WTC11 (cell line): ENCODE data around the gene DHRSX. TPM values are rescaled to one million over a fixed set of nuclear protein-coding genes. Genes with fewer than 3 reads are reported as not detected.

Source experiments
- ATAC-seq: fragments of 200-7000 bp; cut with Tn5 transposase; 2 replicates; pipeline ENCODE4 v1.10.0; 2021; ENCODE audit warnings: mild to moderate bottlenecking, moderate library complexity
- CTCF ChIA-PET: fragments of 300-600 bp; sonication (Branson Sonifier 250); formaldehyde crosslinking; loops from one replicate; lab custom pipeline; 2021; ENCODE audit warnings: antibody characterized with exemption; lab: Charles Lee
- POLR2A ChIA-PET: fragments of 350-600 bp; sonication (Branson Sonifier 250); formaldehyde crosslinking; loops from one replicate; lab custom pipeline; 2021; ENCODE audit warnings: antibody characterized with exemption; lab: Charles Lee
- DNase-seq: peaks from one replicate; pipeline ENCODE4 v3.0.0; 2021; ENCODE audit warnings: low spot score
- H3K27ac Mint-ChIP-seq: 2 replicates; pipeline ENCODE4 v1.8.0; 2021; ENCODE audit warnings: mixed read lengths
- H3K27me3 Mint-ChIP-seq: 2 replicates; pipeline ENCODE4 v1.8.0; 2021; ENCODE audit warnings: low read depth, mild to moderate bottlenecking, moderate library complexity, mixed read lengths
- H3K36me3 Mint-ChIP-seq: 2 replicates; pipeline ENCODE4 v1.8.0; 2021; ENCODE audit warnings: mixed read lengths
- H3K4me1 Mint-ChIP-seq: 2 replicates; pipeline ENCODE4 v1.8.0; 2022; ENCODE audit warnings: mixed read lengths
- H3K4me3 Mint-ChIP-seq: 2 replicates; pipeline ENCODE4 v1.8.0; 2021; ENCODE audit warnings: mild to moderate bottlenecking, moderate library complexity, mixed read lengths
- H3K9me3 Mint-ChIP-seq: 2 replicates; pipeline ENCODE4 v1.8.0; 2021; ENCODE audit warnings: mixed read lengths
- CREM ChIP-seq: sonication (generic); formaldehyde crosslinking; IDR thresholded peaks from 2 replicates; pipeline ENCODE4 v1.8.1; 2022; ENCODE audit warnings: mild to moderate bottlenecking, missing genetic modification reagents, moderate library complexity
- ETV6 ChIP-seq: sonication (generic); formaldehyde crosslinking; IDR thresholded peaks from 2 replicates; pipeline ENCODE4 v1.8.1; 2022; ENCODE audit warnings: mild to moderate bottlenecking, missing genetic modification reagents
- FOXP4 ChIP-seq: sonication (generic); formaldehyde crosslinking; IDR thresholded peaks from 2 replicates; pipeline ENCODE4 v1.8.0; 2022; ENCODE audit warnings: mild to moderate bottlenecking, missing genetic modification reagents
- GRHL2 ChIP-seq: fragments of 250-450 bp; sonication (Bioruptor Pico); IDR thresholded peaks from 2 replicates; pipeline ENCODE4 v1.8.0; 2022; ENCODE audit warnings: mild to moderate bottlenecking, moderate library complexity; ENCODE audit not compliant: insufficient replicate concordance, severe bottlenecking
- GTF2I ChIP-seq: fragments of 250-450 bp; sonication (Bioruptor Pico); conservative IDR thresholded peaks from 2 replicates; pipeline ENCODE4 v1.4.0; 2021; ENCODE audit warnings: mild to moderate bottlenecking
- JUN ChIP-seq: sonication (generic); formaldehyde crosslinking; IDR thresholded peaks from 2 replicates; pipeline ENCODE4 v1.8.0; 2023; ENCODE audit warnings: mild to moderate bottlenecking, missing genetic modification reagents
- KAT7 ChIP-seq: sonication (generic); formaldehyde crosslinking; IDR thresholded peaks from 2 replicates; pipeline ENCODE4 v1.8.1; 2023; ENCODE audit warnings: missing genetic modification reagents, mild to moderate bottlenecking, borderline replicate concordance
- MYBL2 ChIP-seq: sonication (generic); formaldehyde crosslinking; IDR thresholded peaks from 2 replicates; pipeline ENCODE4 v1.8.1; 2023; ENCODE audit warnings: mild to moderate bottlenecking, moderate library complexity, missing genetic modification reagents
- NFYB ChIP-seq: sonication (generic); formaldehyde crosslinking; conservative IDR thresholded peaks from 2 replicates; pipeline ENCODE4 v1.8.0; 2022; ENCODE audit warnings: low read depth, missing genetic modification reagents
- TCF7 ChIP-seq: sonication (generic); formaldehyde crosslinking; IDR thresholded peaks from 2 replicates; pipeline ENCODE4 v1.8.0; 2022; ENCODE audit warnings: mild to moderate bottlenecking, low read depth, missing genetic modification reagents, moderate library complexity
- TP53 ChIP-seq: sonication (generic); formaldehyde crosslinking; IDR thresholded peaks from 2 replicates; pipeline ENCODE4 v1.8.1; 2023; ENCODE audit warnings: mild to moderate bottlenecking, missing genetic modification reagents
- USF1 ChIP-seq: sonication (generic); formaldehyde crosslinking; IDR thresholded peaks from 2 replicates; pipeline ENCODE4 v1.8.0; 2022; ENCODE audit warnings: mild to moderate bottlenecking, missing genetic modification reagents
- ZBTB43 ChIP-seq: sonication (generic); formaldehyde crosslinking; IDR thresholded peaks from 2 replicates; pipeline ENCODE4 v1.8.1; 2023; ENCODE audit warnings: mild to moderate bottlenecking, missing genetic modification reagents
- ZNF423 ChIP-seq: fragments of 250-450 bp; sonication (Bioruptor Pico); IDR thresholded peaks from 2 replicates; pipeline ENCODE4 v2.1.2; 2022; ENCODE audit warnings: mild to moderate bottlenecking, moderate library complexity
- ZNF671 ChIP-seq: fragments of 250-450 bp; sonication (Bioruptor Pico); IDR thresholded peaks from 2 replicates; pipeline ENCODE4 v1.8.0; 2021; ENCODE audit warnings: mild to moderate bottlenecking
- ZSCAN18 ChIP-seq: fragments of 250-450 bp; sonication (Bioruptor Pico); IDR thresholded peaks from 2 replicates; pipeline ENCODE4 v2.1.2; 2022; ENCODE audit warnings: mild to moderate bottlenecking, moderate library complexity
- total RNA-seq: library from RNA; stranded (reverse); gene quantifications from 3 replicates; pipeline ENCODE4 v1.2.3, GENCODE V29; 2021
- TF ChIP-seq, protein P1 (sequence below): fragments of 250-450 bp; sonication (Bioruptor Pico); conservative IDR thresholded peaks from 2 replicates; pipeline ENCODE4 v1.9.0; 2021; ENCODE audit warnings: mild to moderate bottlenecking
- TF ChIP-seq, protein P2 (sequence below): sonication (generic); formaldehyde crosslinking; IDR thresholded peaks from 2 replicates; pipeline ENCODE4 v1.8.1; 2023; ENCODE audit warnings: mild to moderate bottlenecking, missing genetic modification reagents
- TF ChIP-seq, protein P3 (sequence below): sonication (generic); formaldehyde crosslinking; conservative IDR thresholded peaks from 2 replicates; pipeline ENCODE4 v1.8.1; 2023; ENCODE audit warnings: mild to moderate bottlenecking, low read depth, missing genetic modification reagents, moderate library complexity
- TF ChIP-seq, protein P4 (sequence below): sonication (generic); formaldehyde crosslinking; IDR thresholded peaks from 2 replicates; pipeline ENCODE4 v1.8.1; 2022; ENCODE audit warnings: low read depth, mild to moderate bottlenecking, moderate library complexity, missing genetic modification reagents, borderline replicate concordance

The DHRSX gene
- total RNA-seq, 1 experiment from 2014 or later, result 28.2 TPM

DNA sequence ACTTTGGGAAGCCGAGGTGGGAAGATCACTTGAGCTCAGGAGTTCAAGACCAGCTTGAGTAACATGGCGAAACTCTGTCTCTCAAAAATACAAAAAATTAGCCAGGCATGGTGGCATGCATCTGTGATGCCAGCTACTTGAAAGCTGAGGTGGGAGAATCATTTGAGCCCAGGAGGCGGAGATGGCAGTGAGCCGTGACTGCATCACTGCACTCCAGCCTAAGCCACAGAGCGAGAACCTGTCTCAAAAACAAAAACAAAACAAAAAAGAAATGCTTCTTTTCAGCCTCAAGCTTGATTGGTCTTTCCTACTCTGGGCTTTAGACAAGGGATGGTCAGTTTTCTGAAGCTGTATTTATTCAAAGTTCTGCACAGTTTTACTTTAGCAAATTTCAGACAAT lies 15.8 kb upstream of the DHRSX start (continued):
- TF ChIP-seq TCF7 (CRISPR knock-in tag) (no peak), GTF2I (CRISPR knock-in tag) (no peak), USF1 (CRISPR knock-in tag) (no peak), ETV6 (no peak), FOXP4 (CRISPR knock-in tag) (no peak), ZNF423 (CRISPR knock-in tag) (no peak), GRHL2 (CRISPR knock-in tag) (no peak), MYBL2 (no peak), ZBTB43 (no peak)
- TF ChIP-seq, protein P1, sequence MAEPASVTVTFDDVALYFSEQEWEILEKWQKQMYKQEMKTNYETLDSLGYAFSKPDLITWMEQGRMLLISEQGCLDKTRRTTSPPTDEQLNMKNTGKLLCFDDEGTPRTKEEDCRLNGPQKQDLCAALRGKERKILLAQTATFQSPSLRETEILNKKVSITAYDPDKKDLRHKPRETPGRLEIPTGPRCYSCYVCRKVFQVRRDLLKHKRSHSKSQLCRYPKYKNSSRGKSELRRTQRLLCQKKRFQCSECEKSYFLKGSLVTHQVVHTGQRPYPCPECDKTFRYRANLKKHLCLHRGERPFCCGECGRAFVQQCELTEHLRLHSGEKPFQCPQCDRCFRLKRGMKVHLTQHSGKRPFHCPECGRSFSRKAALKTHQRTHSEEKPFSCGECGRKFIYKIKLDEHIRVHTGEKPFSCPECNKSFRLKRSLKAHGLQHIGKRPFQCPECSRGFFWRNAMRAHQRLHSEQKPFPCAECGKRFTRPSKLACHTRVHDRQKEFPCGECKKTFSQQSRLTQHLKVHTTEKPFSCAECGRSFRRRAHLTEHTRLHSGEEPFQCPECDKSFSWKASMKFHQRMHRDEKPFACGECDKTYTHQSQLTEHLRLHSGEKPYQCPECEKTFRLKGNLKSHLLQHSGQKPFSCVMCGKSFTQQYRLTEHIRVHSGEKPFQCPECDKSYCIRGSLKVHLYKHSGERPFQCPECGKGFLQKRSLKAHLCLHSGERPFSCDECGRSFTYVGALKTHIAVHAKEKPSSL (CRISPR knock-in tag), result no peak
- TF ChIP-seq, all 79 proteins: peak for 0

- DNase-seq, result no peak
- TF ChIP-seq KAT7 (CRISPR knock-in tag) (no peak), ZSCAN18 (CRISPR knock-in tag) (no peak), CREM (no peak), JUN (CRISPR knock-in tag) (no peak), GTF2I (CRISPR knock-in tag) (no peak), FOXP4 (CRISPR knock-in tag) (no peak), ETV6 (no peak), ZNF671 (CRISPR knock-in tag) (no peak), TP53 (no peak), NFYB (CRISPR knock-in tag) (no peak)
- TF ChIP-seq, protein P2, sequence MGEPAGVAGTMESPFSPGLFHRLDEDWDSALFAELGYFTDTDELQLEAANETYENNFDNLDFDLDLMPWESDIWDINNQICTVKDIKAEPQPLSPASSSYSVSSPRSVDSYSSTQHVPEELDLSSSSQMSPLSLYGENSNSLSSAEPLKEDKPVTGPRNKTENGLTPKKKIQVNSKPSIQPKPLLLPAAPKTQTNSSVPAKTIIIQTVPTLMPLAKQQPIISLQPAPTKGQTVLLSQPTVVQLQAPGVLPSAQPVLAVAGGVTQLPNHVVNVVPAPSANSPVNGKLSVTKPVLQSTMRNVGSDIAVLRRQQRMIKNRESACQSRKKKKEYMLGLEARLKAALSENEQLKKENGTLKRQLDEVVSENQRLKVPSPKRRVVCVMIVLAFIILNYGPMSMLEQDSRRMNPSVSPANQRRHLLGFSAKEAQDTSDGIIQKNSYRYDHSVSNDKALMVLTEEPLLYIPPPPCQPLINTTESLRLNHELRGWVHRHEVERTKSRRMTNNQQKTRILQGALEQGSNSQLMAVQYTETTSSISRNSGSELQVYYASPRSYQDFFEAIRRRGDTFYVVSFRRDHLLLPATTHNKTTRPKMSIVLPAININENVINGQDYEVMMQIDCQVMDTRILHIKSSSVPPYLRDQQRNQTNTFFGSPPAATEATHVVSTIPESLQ, result no peak
- TF ChIP-seq, protein P3, sequence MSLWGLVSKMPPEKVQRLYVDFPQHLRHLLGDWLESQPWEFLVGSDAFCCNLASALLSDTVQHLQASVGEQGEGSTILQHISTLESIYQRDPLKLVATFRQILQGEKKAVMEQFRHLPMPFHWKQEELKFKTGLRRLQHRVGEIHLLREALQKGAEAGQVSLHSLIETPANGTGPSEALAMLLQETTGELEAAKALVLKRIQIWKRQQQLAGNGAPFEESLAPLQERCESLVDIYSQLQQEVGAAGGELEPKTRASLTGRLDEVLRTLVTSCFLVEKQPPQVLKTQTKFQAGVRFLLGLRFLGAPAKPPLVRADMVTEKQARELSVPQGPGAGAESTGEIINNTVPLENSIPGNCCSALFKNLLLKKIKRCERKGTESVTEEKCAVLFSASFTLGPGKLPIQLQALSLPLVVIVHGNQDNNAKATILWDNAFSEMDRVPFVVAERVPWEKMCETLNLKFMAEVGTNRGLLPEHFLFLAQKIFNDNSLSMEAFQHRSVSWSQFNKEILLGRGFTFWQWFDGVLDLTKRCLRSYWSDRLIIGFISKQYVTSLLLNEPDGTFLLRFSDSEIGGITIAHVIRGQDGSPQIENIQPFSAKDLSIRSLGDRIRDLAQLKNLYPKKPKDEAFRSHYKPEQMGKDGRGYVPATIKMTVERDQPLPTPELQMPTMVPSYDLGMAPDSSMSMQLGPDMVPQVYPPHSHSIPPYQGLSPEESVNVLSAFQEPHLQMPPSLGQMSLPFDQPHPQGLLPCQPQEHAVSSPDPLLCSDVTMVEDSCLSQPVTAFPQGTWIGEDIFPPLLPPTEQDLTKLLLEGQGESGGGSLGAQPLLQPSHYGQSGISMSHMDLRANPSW, result no peak
- TF ChIP-seq, protein P4, sequence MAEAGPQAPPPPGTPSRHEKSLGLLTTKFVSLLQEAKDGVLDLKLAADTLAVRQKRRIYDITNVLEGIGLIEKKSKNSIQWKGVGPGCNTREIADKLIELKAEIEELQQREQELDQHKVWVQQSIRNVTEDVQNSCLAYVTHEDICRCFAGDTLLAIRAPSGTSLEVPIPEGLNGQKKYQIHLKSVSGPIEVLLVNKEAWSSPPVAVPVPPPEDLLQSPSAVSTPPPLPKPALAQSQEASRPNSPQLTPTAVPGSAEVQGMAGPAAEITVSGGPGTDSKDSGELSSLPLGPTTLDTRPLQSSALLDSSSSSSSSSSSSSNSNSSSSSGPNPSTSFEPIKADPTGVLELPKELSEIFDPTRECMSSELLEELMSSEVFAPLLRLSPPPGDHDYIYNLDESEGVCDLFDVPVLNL, result no peak
Measured at GRCh38 chrX:2514131-2514530, 13.4 kb upstream of the DHRSX start.

More at GRCh38 chrX:2514131-2514530, 13.4 kb upstream of the DHRSX start:
- ATAC-seq, result no peak
- peaks cover 7% of the 10 kb centered on the region for H3K4me1 Mint-ChIP-seq
- no peak overlapping the region for H3K4me3 Mint-ChIP-seq
- no peaks in the 10 kb centered on the region for H3K36me3 Mint-ChIP-seq
- H3K9me3 Mint-ChIP-seq, result no peaks in the 10 kb centered on the region
- H3K27me3 Mint-ChIP-seq, result no peaks in the 10 kb centered on the region
- no peak overlapping the region for H3K27ac Mint-ChIP-seq
- ChIA-PET POLR2A (no interaction called here), CTCF (no interaction called here)
